ENCODE results near the gene KHDRBS1.
"Not testable (repeated sequence)": the region's sequence is repeated elsewhere in the genome, so short reads cannot be mapped to it uniquely, and the experiment has no call there.

KHDRBS1 gene

GRCh38 chr1:32012709-32013385 lies 821 bp upstream of the KHDRBS1 start:
- in situ Hi-C loops (cut with MboI; ENCODE audit: low sequenced_read_pairs), result no loop called here

GRCh38 chr1:32014199-32014947 lies 705 bp downstream of the KHDRBS1 start:
- in situ Hi-C loops (cut with MboI; ENCODE audit: low sequenced_read_pairs), result no loop called here

- in situ Hi-C loops (cut with MboI; ENCODE audit: low sequenced_read_pairs), result no loop called here
Observed at GRCh38 chr1:32014948-32015273, 1.2 kb downstream of the KHDRBS1 start.

GRCh38 chr1:32020339-32020738 lies 6.7 kb downstream of the KHDRBS1 start:
- in situ Hi-C loops (cut with MboI; ENCODE audit: low sequenced_read_pairs), result no loop called here

GRCh38 chr1:32021574-32022018 lies 7.9 kb downstream of the KHDRBS1 start:
- in situ Hi-C loops (cut with MboI; ENCODE audit: low sequenced_read_pairs), result not testable (repeated sequence)

- in situ Hi-C loops (cut with MboI; ENCODE audit: low sequenced_read_pairs), result no loop called here
Observed at GRCh38 chr1:32023351-32023750, 9.7 kb downstream of the KHDRBS1 start.

- in situ Hi-C loops (cut with MboI; ENCODE audit: low sequenced_read_pairs), result no loop called here
Observed at GRCh38 chr1:32025515-32025914, 11.8 kb downstream of the KHDRBS1 start.

GRCh38 chr1:32028746-32029145 lies 15.1 kb downstream of the KHDRBS1 start:
- in situ Hi-C loops (cut with MboI; ENCODE audit: low sequenced_read_pairs), result no loop called here

- in situ Hi-C loops (cut with MboI; ENCODE audit: low sequenced_read_pairs), result no loop called here
Observed at GRCh38 chr1:32031578-32032274, 18.1 kb downstream of the KHDRBS1 start.

GRCh38 chr1:32032275-32032615 lies 18.6 kb downstream of the KHDRBS1 start:
- in situ Hi-C loops (cut with MboI; ENCODE audit: low sequenced_read_pairs), result no loop called here

GRCh38 chr1:32035119-32035518 lies 21.5 kb downstream of the KHDRBS1 start:
- in situ Hi-C loops (cut with MboI; ENCODE audit: low sequenced_read_pairs), result no loop called here

- in situ Hi-C loops (cut with MboI; ENCODE audit: low sequenced_read_pairs), result no loop called here
Observed at GRCh38 chr1:32040711-32041110, 27.0 kb downstream of the KHDRBS1 start.

GRCh38 chr1:32042330-32042729 lies 28.7 kb downstream of the KHDRBS1 start:
- in situ Hi-C loops (cut with MboI; ENCODE audit: low sequenced_read_pairs), result no loop called here

- in situ Hi-C loops (cut with MboI; ENCODE audit: low sequenced_read_pairs), result no loop called here
Observed at GRCh38 chr1:32044234-32044633, 30.6 kb downstream of the KHDRBS1 start.

GRCh38 chr1:32045772-32046171 lies 32.1 kb downstream of the KHDRBS1 start:
- in situ Hi-C loops (cut with MboI; ENCODE audit: low sequenced_read_pairs), result no loop called here

- in situ Hi-C loops (cut with MboI; ENCODE audit: low sequenced_read_pairs), result no loop called here
Observed at GRCh38 chr1:32047701-32048100, 34.0 kb downstream of the KHDRBS1 start.

GRCh38 chr1:32048440-32048839 lies 34.8 kb downstream of the KHDRBS1 start:
- in situ Hi-C loops (cut with MboI; ENCODE audit: low sequenced_read_pairs), result no loop called here

- in situ Hi-C loops (cut with MboI; ENCODE audit: low sequenced_read_pairs), result no loop called here
Observed at GRCh38 chr1:32051706-32052105, 38.0 kb downstream of the KHDRBS1 start.

- in situ Hi-C loops (cut with MboI; ENCODE audit: low sequenced_read_pairs), result no loop called here
Observed at GRCh38 chr1:32052887-32053286, 39.2 kb downstream of the KHDRBS1 start.

- in situ Hi-C loops (cut with MboI; ENCODE audit: low sequenced_read_pairs), result no loop called here
Observed at GRCh38 chr1:32055416-32055815, 41.7 kb downstream of the KHDRBS1 start.

GRCh38 chr1:32056598-32056997 lies 42.9 kb downstream of the KHDRBS1 start:
- in situ Hi-C loops (cut with MboI; ENCODE audit: low sequenced_read_pairs), result no loop called here

- in situ Hi-C loops (cut with MboI; ENCODE audit: low sequenced_read_pairs), result no loop called here
Observed at GRCh38 chr1:32060914-32061313, 47.2 kb downstream of the KHDRBS1 start.

Measured in HL-60/S4 (cell line).